HepG2 (cell line): Measurements from ENCODE around the gene TMEM186. TPM values are rescaled to one million over a fixed set of nuclear protein-coding genes. Genes with fewer than 3 reads are reported as not detected.
A peak's percentile ranks its signal among the peaks of the same experiment; 100 is the strongest.

ENCODE experiments used
- ATF2 ChIP-seq: sonication (generic); formaldehyde crosslinking; IDR thresholded peaks from 2 replicates; pipeline ENCODE4 v1.4.0; 2020; ENCODE audit warnings: missing genetic modification reagents
- FLYWCH1 ChIP-seq: sonication (generic); formaldehyde crosslinking; IDR thresholded peaks from 2 replicates; pipeline ENCODE4 v1.8.1; 2023; ENCODE audit warnings: mild to moderate bottlenecking, missing genetic modification reagents
- JUND ChIP-seq: sonication (generic); formaldehyde crosslinking; IDR thresholded peaks from 2 replicates; pipeline ENCODE4 v1.8.0; 2022; ENCODE audit warnings: mild to moderate bottlenecking, missing genetic modification reagents
- KDM4B ChIP-seq: sonication (generic); formaldehyde crosslinking; IDR thresholded peaks from 2 replicates; pipeline ENCODE4 v1.4.0; 2020; ENCODE audit warnings: missing genetic modification reagents
- KLF9 ChIP-seq: IDR thresholded peaks from 2 replicates; pipeline ENCODE4 v1.6.1; 2016; ENCODE audit warnings: low read depth
- SRSF4 ChIP-seq: fragments of 200-400 bp; formaldehyde crosslinking; IDR thresholded peaks from one replicate; pipeline ENCODE4 v1.6.1; 2018; ENCODE audit warnings: mild to moderate bottlenecking, low read depth, low read length, moderate library complexity; ENCODE audit not compliant: poor library complexity, severe bottlenecking
- TAF1 ChIP-seq: sonication (generic); formaldehyde crosslinking; IDR thresholded peaks from 2 replicates; pipeline ENCODE4 v1.4.0; 2020; ENCODE audit warnings: missing genetic modification reagents
- THAP11 ChIP-seq: IDR thresholded peaks from 2 replicates; pipeline ENCODE4 v1.6.1; 2016; ENCODE audit warnings: missing biosample characterization, missing genetic modification reagents
- ZKSCAN5 ChIP-seq: sonication (generic); formaldehyde crosslinking; IDR thresholded peaks from 2 replicates; pipeline ENCODE4 v1.5.1; 2020; ENCODE audit warnings: mild to moderate bottlenecking, missing genetic modification reagents
- ZKSCAN8 ChIP-seq: IDR thresholded peaks from 2 replicates; pipeline ENCODE4 v1.6.1; 2016; ENCODE audit warnings: borderline replicate concordance, missing genetic modification reagents, missing compliant biosample characterization
- ZNF207 ChIP-seq: fragments of 450-650 bp; IDR thresholded peaks from 2 replicates; pipeline ENCODE4 v1.6.1; 2016; ENCODE audit warnings: antibody characterized with exemption, borderline replicate concordance
- ZNF549 ChIP-seq: sonication (generic); formaldehyde crosslinking; IDR thresholded peaks from 2 replicates; pipeline ENCODE4 v1.5.0; 2020; ENCODE audit warnings: missing genetic modification reagents
- ZNF616 ChIP-seq: sonication (generic); formaldehyde crosslinking; IDR thresholded peaks from 2 replicates; pipeline ENCODE4 v1.5.0; 2020; ENCODE audit warnings: low read depth, mild to moderate bottlenecking, missing genetic modification reagents
- ZSCAN25 ChIP-seq: sonication (generic); formaldehyde crosslinking; IDR thresholded peaks from 2 replicates; pipeline ENCODE4 v1.8.0; 2022; ENCODE audit warnings: mild to moderate bottlenecking, missing genetic modification reagents
- polyA plus RNA-seq, 8 experiments: library from polyadenylated mRNA; depleted of rRNA in 3 of 8; stranded (reverse) in 7 of 8; unstranded in 1 of 8; fragments of >200 nt; fragmentation: Illumina TruSeq in 4 of 8; extraction: Trizol in 4 of 8; gene quantifications; 2 replicates each; pipeline versions ENCODE4 v1.2.1 to v1.2.3, GENCODE V29; 2011 to 2016; ENCODE audit warnings: low read depth in 4 of 8, missing spikeins in 1 of 8, mixed read lengths in 1 of 8; ENCODE audit not compliant: insufficient read depth in 1 of 8
- total RNA-seq, 5 experiments: library from RNA; depleted of rRNA; stranded (reverse); fragments of >200 nt; fragmentation: Illumina TruSeq; extraction: Trizol; gene quantifications; 2 replicates each; pipeline ENCODE4 v1.2.3, GENCODE V29; 2016; ENCODE audit warnings: low read depth in 1 of 5
- TF ChIP-seq, protein P1 (sequence below): sonication (generic); formaldehyde crosslinking; IDR thresholded peaks from 2 replicates; pipeline ENCODE4 v1.5.1; 2020; ENCODE audit warnings: mild to moderate bottlenecking, missing genetic modification reagents, moderate library complexity
- TF ChIP-seq, protein P2 (sequence below): IDR thresholded peaks from 2 replicates; pipeline ENCODE4 v1.6.1; 2018; ENCODE audit warnings: missing genetic modification reagents
- TF ChIP-seq, protein P3 (sequence below): IDR thresholded peaks from 2 replicates; pipeline ENCODE4 v1.6.1; 2016; ENCODE audit warnings: low read depth, missing genetic modification reagents, missing compliant biosample characterization

TMEM186 gene
- total and polyA plus RNA-seq, 2 of the 13 experiments (the other 11 are each of a cell fraction or from before 2014, with no cell fraction given): 16.2 to 19.3 TPM

- peak; percentile 93; the same call in 1 of the 2 replicates for TF ChIP-seq ZKSCAN8 (CRISPR knock-in tag)
- TF ChIP-seq, protein P1, sequence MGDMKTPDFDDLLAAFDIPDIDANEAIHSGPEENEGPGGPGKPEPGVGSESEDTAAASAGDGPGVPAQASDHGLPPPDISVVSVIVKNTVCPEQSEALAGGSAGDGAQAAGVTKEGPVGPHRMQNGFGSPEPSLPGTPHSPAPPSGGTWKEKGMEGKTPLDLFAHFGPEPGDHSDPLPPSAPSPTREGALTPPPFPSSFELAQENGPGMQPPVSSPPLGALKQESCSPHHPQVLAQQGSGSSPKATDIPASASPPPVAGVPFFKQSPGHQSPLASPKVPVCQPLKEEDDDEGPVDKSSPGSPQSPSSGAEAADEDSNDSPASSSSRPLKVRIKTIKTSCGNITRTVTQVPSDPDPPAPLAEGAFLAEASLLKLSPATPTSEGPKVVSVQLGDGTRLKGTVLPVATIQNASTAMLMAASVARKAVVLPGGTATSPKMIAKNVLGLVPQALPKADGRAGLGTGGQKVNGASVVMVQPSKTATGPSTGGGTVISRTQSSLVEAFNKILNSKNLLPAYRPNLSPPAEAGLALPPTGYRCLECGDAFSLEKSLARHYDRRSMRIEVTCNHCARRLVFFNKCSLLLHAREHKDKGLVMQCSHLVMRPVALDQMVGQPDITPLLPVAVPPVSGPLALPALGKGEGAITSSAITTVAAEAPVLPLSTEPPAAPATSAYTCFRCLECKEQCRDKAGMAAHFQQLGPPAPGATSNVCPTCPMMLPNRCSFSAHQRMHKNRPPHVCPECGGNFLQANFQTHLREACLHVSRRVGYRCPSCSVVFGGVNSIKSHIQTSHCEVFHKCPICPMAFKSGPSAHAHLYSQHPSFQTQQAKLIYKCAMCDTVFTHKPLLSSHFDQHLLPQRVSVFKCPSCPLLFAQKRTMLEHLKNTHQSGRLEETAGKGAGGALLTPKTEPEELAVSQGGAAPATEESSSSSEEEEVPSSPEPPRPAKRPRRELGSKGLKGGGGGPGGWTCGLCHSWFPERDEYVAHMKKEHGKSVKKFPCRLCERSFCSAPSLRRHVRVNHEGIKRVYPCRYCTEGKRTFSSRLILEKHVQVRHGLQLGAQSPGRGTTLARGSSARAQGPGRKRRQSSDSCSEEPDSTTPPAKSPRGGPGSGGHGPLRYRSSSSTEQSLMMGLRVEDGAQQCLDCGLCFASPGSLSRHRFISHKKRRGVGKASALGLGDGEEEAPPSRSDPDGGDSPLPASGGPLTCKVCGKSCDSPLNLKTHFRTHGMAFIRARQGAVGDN (CRISPR knock-in tag): peak; percentile 100
- TF ChIP-seq KDM4B (CRISPR knock-in tag): peak; percentile 86; the same call in 1 of the 2 replicates
- TF ChIP-seq FLYWCH1 (CRISPR knock-in tag): peak; percentile 91
- no peak for TF ChIP-seq ZNF549
- peak; percentile 98 for TF ChIP-seq THAP11 (CRISPR knock-in tag)
- 0 out of 2 replicates have a peak, but pooled peaks have one; percentile 31 for TF ChIP-seq JUND (CRISPR knock-in tag)
- TF ChIP-seq ZNF616 (CRISPR knock-in tag): peak; percentile 98
- TF ChIP-seq, protein P2, sequence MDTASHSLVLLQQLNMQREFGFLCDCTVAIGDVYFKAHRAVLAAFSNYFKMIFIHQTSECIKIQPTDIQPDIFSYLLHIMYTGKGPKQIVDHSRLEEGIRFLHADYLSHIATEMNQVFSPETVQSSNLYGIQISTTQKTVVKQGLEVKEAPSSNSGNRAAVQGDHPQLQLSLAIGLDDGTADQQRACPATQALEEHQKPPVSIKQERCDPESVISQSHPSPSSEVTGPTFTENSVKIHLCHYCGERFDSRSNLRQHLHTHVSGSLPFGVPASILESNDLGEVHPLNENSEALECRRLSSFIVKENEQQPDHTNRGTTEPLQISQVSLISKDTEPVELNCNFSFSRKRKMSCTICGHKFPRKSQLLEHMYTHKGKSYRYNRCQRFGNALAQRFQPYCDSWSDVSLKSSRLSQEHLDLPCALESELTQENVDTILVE: peak; percentile 96
- TF ChIP-seq, protein P3, sequence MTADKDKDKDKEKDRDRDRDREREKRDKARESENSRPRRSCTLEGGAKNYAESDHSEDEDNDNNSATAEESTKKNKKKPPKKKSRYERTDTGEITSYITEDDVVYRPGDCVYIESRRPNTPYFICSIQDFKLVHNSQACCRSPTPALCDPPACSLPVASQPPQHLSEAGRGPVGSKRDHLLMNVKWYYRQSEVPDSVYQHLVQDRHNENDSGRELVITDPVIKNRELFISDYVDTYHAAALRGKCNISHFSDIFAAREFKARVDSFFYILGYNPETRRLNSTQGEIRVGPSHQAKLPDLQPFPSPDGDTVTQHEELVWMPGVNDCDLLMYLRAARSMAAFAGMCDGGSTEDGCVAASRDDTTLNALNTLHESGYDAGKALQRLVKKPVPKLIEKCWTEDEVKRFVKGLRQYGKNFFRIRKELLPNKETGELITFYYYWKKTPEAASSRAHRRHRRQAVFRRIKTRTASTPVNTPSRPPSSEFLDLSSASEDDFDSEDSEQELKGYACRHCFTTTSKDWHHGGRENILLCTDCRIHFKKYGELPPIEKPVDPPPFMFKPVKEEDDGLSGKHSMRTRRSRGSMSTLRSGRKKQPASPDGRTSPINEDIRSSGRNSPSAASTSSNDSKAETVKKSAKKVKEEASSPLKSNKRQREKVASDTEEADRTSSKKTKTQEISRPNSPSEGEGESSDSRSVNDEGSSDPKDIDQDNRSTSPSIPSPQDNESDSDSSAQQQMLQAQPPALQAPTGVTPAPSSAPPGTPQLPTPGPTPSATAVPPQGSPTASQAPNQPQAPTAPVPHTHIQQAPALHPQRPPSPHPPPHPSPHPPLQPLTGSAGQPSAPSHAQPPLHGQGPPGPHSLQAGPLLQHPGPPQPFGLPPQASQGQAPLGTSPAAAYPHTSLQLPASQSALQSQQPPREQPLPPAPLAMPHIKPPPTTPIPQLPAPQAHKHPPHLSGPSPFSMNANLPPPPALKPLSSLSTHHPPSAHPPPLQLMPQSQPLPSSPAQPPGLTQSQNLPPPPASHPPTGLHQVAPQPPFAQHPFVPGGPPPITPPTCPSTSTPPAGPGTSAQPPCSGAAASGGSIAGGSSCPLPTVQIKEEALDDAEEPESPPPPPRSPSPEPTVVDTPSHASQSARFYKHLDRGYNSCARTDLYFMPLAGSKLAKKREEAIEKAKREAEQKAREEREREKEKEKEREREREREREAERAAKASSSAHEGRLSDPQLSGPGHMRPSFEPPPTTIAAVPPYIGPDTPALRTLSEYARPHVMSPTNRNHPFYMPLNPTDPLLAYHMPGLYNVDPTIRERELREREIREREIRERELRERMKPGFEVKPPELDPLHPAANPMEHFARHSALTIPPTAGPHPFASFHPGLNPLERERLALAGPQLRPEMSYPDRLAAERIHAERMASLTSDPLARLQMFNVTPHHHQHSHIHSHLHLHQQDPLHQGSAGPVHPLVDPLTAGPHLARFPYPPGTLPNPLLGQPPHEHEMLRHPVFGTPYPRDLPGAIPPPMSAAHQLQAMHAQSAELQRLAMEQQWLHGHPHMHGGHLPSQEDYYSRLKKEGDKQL (CRISPR knock-in tag): peak; percentile 70; the same call in 1 of the 2 replicates
- TF ChIP-seq ZNF207: no peak
- peak; percentile 97 for TF ChIP-seq KLF9
- TF ChIP-seq SRSF4: no peak
- TF ChIP-seq TAF1 (CRISPR knock-in tag): peak; percentile 97
- peak; percentile 80; the same call in 1 of the 2 replicates for TF ChIP-seq ZSCAN25 (CRISPR knock-in tag)
- TF ChIP-seq ATF2 (CRISPR knock-in tag): peak; percentile 90
- peak; percentile 82 for TF ChIP-seq ZKSCAN5 (CRISPR knock-in tag)
Observed at GRCh38 chr16:8797364-8798173, at the start of gene TMEM186, which contains the start of gene PMM2 (continued).
